OCI-LY7 (cell line): ENCODE results near the gene EIPR1.

Experiments
- CTCF ChIP-seq: fragments of 200-600 bp; sonication (generic); conservative IDR thresholded peaks from 2 replicates; pipeline ENCODE4 v1.5.1; 2014; ENCODE audit warnings: mild to moderate bottlenecking, antibody characterized with exemption, low read length, moderate library complexity, mixed read lengths
- EZH2phosphoT487 ChIP-seq: fragments of 200-600 bp; sonication (generic); IDR thresholded peaks from 2 replicates; pipeline ENCODE4 v1.6.1; 2018; ENCODE audit warnings: low read depth, borderline replicate concordance, mild to moderate bottlenecking, mixed run types, antibody characterized with exemption, low read length, moderate library complexity, mixed read lengths

DNA sequence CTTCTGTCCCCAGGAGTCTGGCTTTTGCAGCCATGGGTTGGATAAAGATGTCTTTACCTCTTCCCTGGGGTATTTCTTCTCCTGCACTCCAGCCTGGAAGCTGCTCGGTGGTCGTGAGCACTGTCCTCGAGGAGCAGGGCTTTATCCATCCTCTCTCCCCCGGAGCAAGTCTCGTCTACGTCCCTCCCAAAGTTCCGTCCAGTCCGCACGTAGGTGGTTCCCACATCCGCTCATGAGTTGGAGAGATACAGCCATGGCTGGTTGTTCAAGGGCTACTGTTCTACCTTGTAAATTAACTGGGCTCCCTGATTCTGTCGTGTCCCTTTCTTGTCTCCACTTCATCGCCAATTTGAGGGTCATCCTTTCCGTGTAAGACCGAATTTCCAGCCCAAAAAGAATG lies 49.0 kb upstream of the EIPR1 start:
- no peak for TF ChIP-seq CTCF
- TF ChIP-seq EZH2phosphoT487, result no peak
